Measurements from ENCODE around the gene COL2A1.

Gene COL2A1

GRCh38 chr12:48045061-48045846 lies 41.0 kb upstream of the COL2A1 start:
- no peak for TF ChIP-seq CTCF (IDR thresholded peaks at IDR 0.05; ENCODE audit: control extremely low read depth, extremely low read depth, low read depth, missing control alignments)
- no peak for DNase-seq (ENCODE audit: extremely low spot score)
- CTCF ChIA-PET: interaction anchor here (1.1 to 2.0 kb wide), 3 partner anchors 8 to 13 kb away, joined by 3 to 5 read pairs (median 4); no protein-coding TSS in a partner anchor
- POLR2A ChIA-PET: no interaction called here

- TF ChIP-seq CTCF (IDR thresholded peaks at IDR 0.05; ENCODE audit: control extremely low read depth, extremely low read depth, low read depth, missing control alignments): no peak
- DNase-seq (ENCODE audit: extremely low spot score): no peak
- ChIA-PET CTCF (interaction anchor here (1.1 kb wide), 1 partner anchor 9 kb away, joined by 3 read pairs; no protein-coding TSS in a partner anchor), POLR2A (no interaction called here)
Measured at GRCh38 chr12:48044396-48044795, 40.1 kb upstream of the COL2A1 start.

GRCh38 chr12:48043771-48044170 lies 39.5 kb upstream of the COL2A1 start:
- CTCF ChIA-PET: interaction anchor here (0.8 kb wide), 1 partner anchor 277 kb away, joined by 3 read pairs; no protein-coding TSS in a partner anchor
- TF ChIP-seq CTCF (IDR thresholded peaks at IDR 0.05; ENCODE audit: control extremely low read depth, extremely low read depth, low read depth, missing control alignments): no peak
- DNase-seq (ENCODE audit: extremely low spot score): no peak
- POLR2A ChIA-PET: no interaction called here

GRCh38 chr12:48041591-48042423 lies 37.5 kb upstream of the COL2A1 start:
- no peak for TF ChIP-seq CTCF (IDR thresholded peaks at IDR 0.05; ENCODE audit: control extremely low read depth, extremely low read depth, low read depth, missing control alignments)
- ChIA-PET CTCF (interaction anchor here (1.2 to 1.3 kb wide), 2 partner anchors 79 to 92 kb away, joined by 3 read pairs; partner anchors contain the start of gene TMEM106C), POLR2A (no interaction called here)
- DNase-seq (ENCODE audit: extremely low spot score): no peak

GRCh38 chr12:48040354-48040753 lies 36.1 kb upstream of the COL2A1 start:
- ChIA-PET POLR2A (no interaction called here), CTCF (interaction anchor here (1.2 kb wide), 1 partner anchor 77 kb away, joined by 3 read pairs; the partner anchor contains the start of gene TMEM106C)
- DNase-seq (ENCODE audit: extremely low spot score): no peak
- no peak for TF ChIP-seq CTCF (IDR thresholded peaks at IDR 0.05; ENCODE audit: control extremely low read depth, extremely low read depth, low read depth, missing control alignments)

- DNase-seq (ENCODE audit: extremely low spot score): no peak
- ChIA-PET CTCF (no interaction called here), POLR2A (no interaction called here)
- no peak for TF ChIP-seq CTCF (IDR thresholded peaks at IDR 0.05; ENCODE audit: control extremely low read depth, extremely low read depth, low read depth, missing control alignments)
Measured at GRCh38 chr12:48039151-48039550, 34.9 kb upstream of the COL2A1 start.
